HG03558 (cell line): ENCODE measurements around the gene PLCH2.

ENCODE experiments used
- ATAC-seq: cut with Tn5 transposase; IDR thresholded peaks from one replicate; pipeline ENCODE4 v1.9.1; 2021; ENCODE audit warnings: moderate number of reproducible peaks; ENCODE audit not compliant: unreplicated experiment; ENCODE audit errors: extremely low read depth

The PLCH2 gene

GRCh38 chr1:2496087-2496622, 20.1 kb downstream of the PLCH2 start:
- no peak for ATAC-seq

GRCh38 chr1:2496746-2497145, 20.7 kb downstream of the PLCH2 start:
- ATAC-seq: no peak

- ATAC-seq: no peak
These were observed 21.8 kb downstream of the PLCH2 start for GRCh38 chr1:2497891-2498290.

- ATAC-seq: no peak
These were observed 22.6 kb downstream of the PLCH2 start for GRCh38 chr1:2498648-2499047.

GRCh38 chr1:2499260-2499659, 23.2 kb downstream of the PLCH2 start:
- no peak for ATAC-seq

GRCh38 chr1:2499986-2500596, 24.0 kb downstream of the PLCH2 start:
- ATAC-seq: no peak

GRCh38 chr1:2501041-2501819, 25.1 kb downstream of the PLCH2 start:
- ATAC-seq: no peak

GRCh38 chr1:2501820-2502119, 25.7 kb downstream of the PLCH2 start:
- ATAC-seq: no peak

- no peak for ATAC-seq
These were observed 26.1 kb downstream of the PLCH2 start for GRCh38 chr1:2502210-2502609.

- no peak for ATAC-seq
These were observed 26.8 kb downstream of the PLCH2 start for GRCh38 chr1:2502661-2503553.

- ATAC-seq: no peak
These were observed 27.6 kb downstream of the PLCH2 start for GRCh38 chr1:2503554-2504224.

- no peak for ATAC-seq
These were observed 28.3 kb downstream of the PLCH2 start for GRCh38 chr1:2504225-2504948.

- ATAC-seq: no peak
These were observed 28.8 kb downstream of the PLCH2 start for GRCh38 chr1:2504949-2505272.

- ATAC-seq: no peak
These were observed 29.4 kb downstream of the PLCH2 start for GRCh38 chr1:2505461-2505994.

GRCh38 chr1:2506007-2506860, 30.1 kb downstream of the PLCH2 start:
- no peak for ATAC-seq

- ATAC-seq: no peak
These were observed 30.9 kb downstream of the PLCH2 start for GRCh38 chr1:2506901-2507565.

- ATAC-seq: no peak
These were observed 31.7 kb downstream of the PLCH2 start for GRCh38 chr1:2507744-2508155.

GRCh38 chr1:2508180-2508579, 32.1 kb downstream of the PLCH2 start:
- ATAC-seq: no peak
